ENCODE data around the gene COMP. TPM values are rescaled to one million over a fixed set of nuclear protein-coding genes. Genes with fewer than 3 reads are reported as not detected.

Gene COMP
- total RNA-seq, 1 experiment from 2014 or later = not detected

DNA sequence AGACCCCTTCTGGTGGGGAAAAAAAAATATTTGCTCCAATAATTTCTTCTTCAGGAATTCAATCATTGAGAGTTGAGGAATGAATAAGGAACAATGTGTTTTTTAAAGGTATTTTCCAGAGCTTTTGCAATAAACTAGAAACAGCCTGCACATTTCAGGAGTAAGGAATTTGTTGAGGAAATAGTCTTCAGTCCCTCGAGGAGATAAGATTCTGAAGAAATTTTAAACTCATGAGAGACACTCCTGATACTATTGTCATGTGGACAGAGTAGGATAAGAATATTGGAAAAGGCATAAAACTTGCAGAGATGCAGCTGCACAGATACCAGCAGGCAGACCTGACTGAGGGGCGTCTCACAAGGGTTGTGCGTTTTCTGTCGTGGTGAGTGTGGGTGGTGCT lies 36.6 kb downstream of the COMP start:
- Histone ChIP-seq H3K4me3 (replicated peaks in 1 of 2; ENCODE audit: low read depth in 1 of 2, low read length in 2 of 2) (no peak overlapping the region), H2AFZ (ENCODE audit: low read depth, low read length, poor library complexity, severe bottlenecking) (no peak overlapping the region), H3K4me2 (ENCODE audit: low read length) (no peak overlapping the region), H4K20me1 (ENCODE audit: insufficient read depth) (no peaks in the 10 kb centered on the region), H3K9me2 (ENCODE audit: insufficient read depth) (no peaks in the 10 kb centered on the region), H3K27me3 (ENCODE audit: insufficient read depth, low read length) (no peaks in the 10 kb centered on the region), H3K9ac (ENCODE audit: low read length) (no peak overlapping the region), H3K79me2 (ENCODE audit: insufficient read depth, low read length) (no peaks in the 10 kb centered on the region), H3K27ac (ENCODE audit: low read depth, low read length) (no peak overlapping the region), H3K4me1 (ENCODE audit: control insufficient read depth in 1 of 2, insufficient read depth in 2 of 2, low read length in 2 of 2) (no peaks in the 10 kb centered on the region; a peak in 2 of 4 replicates), H3K36me3 (ENCODE audit: control insufficient read depth in 1 of 2, insufficient read depth in 2 of 2, low read length in 2 of 2) (peaks cover 0 to 5% of the 10 kb centered on the region in 2 experiments; a peak in 1 of 4 replicates), H3K9me3 (ENCODE audit: control insufficient read depth in 1 of 2, insufficient read depth in 1 of 2, low read depth in 1 of 2, low read length in 2 of 2) (no peaks in the 10 kb centered on the region)
- intact Hi-C loops (cut with micrococcal nuclease) = no loop called here
- no TSS peak for BruUV-seq (replicated peaks)
- ChIA-PET POLR2A (no interaction called here), RAD21 (ENCODE audit: low non-redundant PET in 1 of 2, low total read pairs in 2 of 2, uncharacterized antibody in 2 of 2, unreplicated experiment in 2 of 2) (no interaction called here), CTCF (no interaction called here)
- DNase-seq (ENCODE audit: low read depth, low spot score) (no peak), ATAC-seq (no peak)
- no peak for TF ChIP-seq ZNF274 (IDR thresholded peaks at IDR 0.05; ENCODE audit: low read depth, low read length)
- no peak for TF ChIP-seq FOSL1 (IDR thresholded peaks at IDR 0.05; ENCODE audit: low read depth)
- TF ChIP-seq YY1 (IDR thresholded peaks at IDR 0.05; ENCODE audit: extremely low read depth, insufficient replicate concordance, low read depth, low read length) = no peak
- no peak for TF ChIP-seq SRF (IDR thresholded peaks at IDR 0.05; ENCODE audit: low read depth)
- TF ChIP-seq TCF7L2 (IDR thresholded peaks at IDR 0.05; ENCODE audit: borderline replicate concordance, extremely low read depth, insufficient read depth, insufficient read length) = no peak
- no peak for TF ChIP-seq POLR2AphosphoS5 (IDR thresholded peaks at IDR 0.05; ENCODE audit: low read depth, low read length)
- TF ChIP-seq, protein P1, sequence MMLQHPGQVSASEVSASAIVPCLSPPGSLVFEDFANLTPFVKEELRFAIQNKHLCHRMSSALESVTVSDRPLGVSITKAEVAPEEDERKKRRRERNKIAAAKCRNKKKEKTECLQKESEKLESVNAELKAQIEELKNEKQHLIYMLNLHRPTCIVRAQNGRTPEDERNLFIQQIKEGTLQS (IDR thresholded peaks at IDR 0.05) = no peak

GRCh38 chr19:18751571-18751970 lies 39.5 kb downstream of the COMP start:
- TF ChIP-seq SIN3A (IDR thresholded peaks at IDR 0.05; ENCODE audit: low read depth) (no peak), EZH2 (IDR thresholded peaks at IDR 0.05) (no peak), FOSL1 (IDR thresholded peaks at IDR 0.05; ENCODE audit: low read depth) (no peak), CBX3 (IDR thresholded peaks at IDR 0.05; ENCODE audit: low read depth) (no peak), SRF (IDR thresholded peaks at IDR 0.05; ENCODE audit: low read depth) (no peak), POLR2AphosphoS5 (IDR thresholded peaks at IDR 0.05; ENCODE audit: low read depth, low read length) (no peak)
- TF ChIP-seq, protein P2, sequence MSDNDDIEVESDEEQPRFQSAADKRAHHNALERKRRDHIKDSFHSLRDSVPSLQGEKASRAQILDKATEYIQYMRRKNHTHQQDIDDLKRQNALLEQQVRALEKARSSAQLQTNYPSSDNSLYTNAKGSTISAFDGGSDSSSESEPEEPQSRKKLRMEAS (IDR thresholded peaks at IDR 0.05) = no peak
- TF ChIP-seq, protein P1 (IDR thresholded peaks at IDR 0.05) = no peak

More at GRCh38 chr19:18751571-18751970, 39.5 kb downstream of the COMP start:
- Histone ChIP-seq H3K36me3 (ENCODE audit: control insufficient read depth in 1 of 2, insufficient read depth in 2 of 2, low read length in 2 of 2) (peaks cover 0 to 5% of the 10 kb centered on the region in 2 experiments; a peak in 1 of 4 replicates), H3K27me3 (ENCODE audit: insufficient read depth, low read length) (no peaks in the 10 kb centered on the region), H3K27ac (ENCODE audit: low read depth, low read length) (no peak overlapping the region), H3K9ac (ENCODE audit: low read length) (no peak overlapping the region), H3K79me2 (ENCODE audit: insufficient read depth, low read length) (no peaks in the 10 kb centered on the region), H3K4me2 (ENCODE audit: low read length) (no peak overlapping the region), H3K9me3 (ENCODE audit: control insufficient read depth in 1 of 2, insufficient read depth in 1 of 2, low read depth in 1 of 2, low read length in 2 of 2) (no peaks in the 10 kb centered on the region), H3K4me3 (replicated peaks in 1 of 2; ENCODE audit: low read depth in 1 of 2, low read length in 2 of 2) (no peak overlapping the region), H3K9me2 (ENCODE audit: insufficient read depth) (no peaks in the 10 kb centered on the region), H4K20me1 (ENCODE audit: insufficient read depth) (no peaks in the 10 kb centered on the region), H2AFZ (ENCODE audit: low read depth, low read length, poor library complexity, severe bottlenecking) (no peak overlapping the region), H3K4me1 (ENCODE audit: control insufficient read depth in 1 of 2, insufficient read depth in 2 of 2, low read length in 2 of 2) (no peaks in the 10 kb centered on the region; a peak in 2 of 4 replicates)
- ChIA-PET POLR2A (no interaction called here), RAD21 (ENCODE audit: low non-redundant PET in 1 of 2, low total read pairs in 2 of 2, uncharacterized antibody in 2 of 2, unreplicated experiment in 2 of 2) (no interaction called here), CTCF (no interaction called here)
- ATAC-seq (no peak), DNase-seq (ENCODE audit: low read depth, low spot score) (no peak)
- intact Hi-C loops (cut with micrococcal nuclease) = no loop called here
- no TSS peak for BruUV-seq (replicated peaks)

Data from HCT116 (cell line).